Testis (tissue), 2 donors: ENCODE data around the gene ZNF454.

Source experiments
- CTCF ChIP-seq, 3 experiments: fragments of 450-650 bp in 2 of 3; fragments of 200-600 bp in 1 of 3; sonication (generic) in 1 of 3; IDR thresholded peaks; one replicate each; pipeline ENCODE4 v1.5.1; 2016 to 2019; ENCODE audit warnings: antibody characterized with exemption in 3 of 3, mild to moderate bottlenecking in 2 of 3, moderate library complexity in 1 of 3
- POLR2A ChIP-seq: fragments of 450-650 bp; IDR thresholded peaks from one replicate; pipeline ENCODE4 v1.6.1; 2017; ENCODE audit warnings: antibody characterized with exemption, mild to moderate bottlenecking, moderate library complexity

DNA sequence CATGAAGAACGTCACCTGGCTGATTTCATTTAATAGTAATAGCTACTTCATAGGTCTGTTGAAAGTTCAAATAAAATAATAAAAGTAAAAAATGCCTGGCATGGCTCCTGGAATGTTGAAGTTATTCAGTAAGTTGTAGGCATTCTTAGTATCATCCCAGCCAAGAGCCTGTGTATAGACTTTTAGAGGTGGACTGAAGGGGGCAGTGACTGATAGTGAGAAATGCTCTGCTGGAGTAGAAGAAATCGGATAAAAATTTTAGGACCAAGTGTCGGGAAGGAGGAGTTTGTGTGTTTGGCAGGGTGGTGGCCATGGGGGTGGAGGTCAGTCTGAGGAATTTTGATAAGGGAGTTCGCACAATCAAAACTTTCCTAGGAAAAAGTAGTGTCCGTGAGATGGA lies 41.7 kb upstream of the ZNF454 start:
- TF ChIP-seq CTCF (IDR thresholded peaks at IDR 0.05): no peak
- no peak for TF ChIP-seq POLR2A
